B cell (primary cell): ENCODE measurements around the gene HLA-DRB1.

ENCODE experiments used
- CTCF ChIP-seq: fragments of 200-600 bp; IDR thresholded peaks from one replicate; pipeline ENCODE4 v1.8.0; 2022; ENCODE audit warnings: antibody characterized with exemption, mild to moderate bottlenecking
- EZH2 ChIP-seq: IDR thresholded peaks from 2 replicates; pipeline ENCODE4 v1.6.1; 2012; ENCODE audit warnings: borderline replicate concordance, low read depth, mild to moderate bottlenecking, moderate library complexity, low read length; ENCODE audit not compliant: insufficient read depth, poor library complexity, severe bottlenecking

- TF ChIP-seq EZH2 (no peak), CTCF (peak; percentile 72)
These were observed 33.1 kb upstream of the HLA-DRB1 start for GRCh38 chr6:32622545-32623401.
